ENCODE data around the gene DOK6. TPM values are rescaled to one million over a fixed set of nuclear protein-coding genes. Genes with fewer than 3 reads are reported as not detected.

DOK6 gene
- total RNA-seq, 2 experiments from 2014 or later, result not detected

DNA sequence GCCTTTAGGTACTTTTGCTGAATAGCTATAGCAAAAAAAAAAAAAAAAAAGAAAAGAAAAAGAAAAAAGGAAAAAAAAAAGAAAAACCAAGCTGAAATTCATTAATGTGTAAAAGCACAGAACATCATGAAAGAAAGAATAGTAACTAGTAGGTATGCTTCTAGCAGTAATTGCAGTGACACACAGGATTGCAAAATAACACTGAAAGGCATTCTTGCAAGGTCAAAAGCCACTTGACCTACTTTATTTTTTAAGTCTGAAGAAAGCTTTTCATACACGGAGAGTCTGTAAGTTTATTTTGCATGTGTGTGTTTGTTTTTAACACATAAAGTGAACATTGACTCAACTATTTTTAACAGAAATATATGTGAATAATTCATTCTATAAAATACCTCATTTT is 54.4 kb downstream of the DOK6 start:
- intact Hi-C loops (cut with micrococcal nuclease; ENCODE audit: unreplicated experiment), result no loop called here
- H3K79me2 ChIP-seq (ENCODE audit: insufficient read depth, low read depth, low read length), result no peaks in the 10 kb centered on the region
- no peak for DNase-seq (ENCODE audit: low spot score)
- H3K27ac ChIP-seq (ENCODE audit: low read depth, low read length, poor library complexity, severe bottlenecking), result no peak overlapping the region
- H3K4me3 ChIP-seq (ENCODE audit: low read depth, low read length, poor library complexity, severe bottlenecking), result no peak overlapping the region
- no peaks in the 10 kb centered on the region for H4K20me1 ChIP-seq (ENCODE audit: insufficient read depth, low read length)
- no peaks in the 10 kb centered on the region for H3K36me3 ChIP-seq (ENCODE audit: insufficient read depth, low read length)
- no peaks in the 10 kb centered on the region for H3K9me3 ChIP-seq (ENCODE audit: low read length)
- no peak for TF ChIP-seq CTCF (conservative IDR thresholded peaks at IDR 0.05; ENCODE audit: low read length)
- no peak overlapping the region for H3K4me2 ChIP-seq (ENCODE audit: low read length)
- no peaks in the 10 kb centered on the region for H3K4me1 ChIP-seq (ENCODE audit: insufficient read depth, low read length, poor library complexity, severe bottlenecking)
- H3K9me2 ChIP-seq (ENCODE audit: insufficient read depth, low read length), result no peaks in the 10 kb centered on the region
- CTCF ChIA-PET (ENCODE audit: unreplicated experiment), result no interaction called here
- POLR2A ChIA-PET, result interaction anchor here (0.6 kb wide), 1 partner anchor 12 kb away, joined by 4 read pairs; no protein-coding TSS in a partner anchor
- no TSS peak for BruUV-seq (replicated peaks)
- no peak overlapping the region for H2AFZ ChIP-seq (ENCODE audit: low read length)

DNA sequence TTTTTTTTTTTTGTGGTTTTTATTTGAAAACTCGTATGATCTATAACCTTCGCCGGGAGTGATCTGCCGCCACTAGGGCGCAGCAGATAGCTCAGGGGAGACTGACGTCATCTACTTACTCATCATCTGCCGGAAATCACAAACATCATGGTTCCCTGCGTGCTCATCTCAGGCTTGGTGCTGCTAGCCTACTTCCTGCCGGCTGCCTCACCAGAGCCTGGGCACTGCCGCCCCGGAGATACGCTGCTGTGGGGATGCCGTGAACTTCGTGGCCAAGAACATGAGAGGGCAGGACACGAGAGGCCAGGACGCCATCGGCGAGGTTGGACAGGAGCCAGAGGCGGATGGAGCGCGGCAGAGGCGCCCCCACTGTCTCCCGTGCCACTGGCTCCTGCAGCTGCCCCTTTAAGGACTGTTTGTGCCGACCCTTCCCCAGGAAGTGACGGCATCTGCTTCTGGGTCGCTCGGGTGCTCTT is 68.8 kb downstream of the DOK6 start:
- intact Hi-C loops (cut with micrococcal nuclease; ENCODE audit: unreplicated experiment), result no loop called here
- POLR2A ChIA-PET, result no interaction called here
- no TSS peak for BruUV-seq (replicated peaks)

DNA sequence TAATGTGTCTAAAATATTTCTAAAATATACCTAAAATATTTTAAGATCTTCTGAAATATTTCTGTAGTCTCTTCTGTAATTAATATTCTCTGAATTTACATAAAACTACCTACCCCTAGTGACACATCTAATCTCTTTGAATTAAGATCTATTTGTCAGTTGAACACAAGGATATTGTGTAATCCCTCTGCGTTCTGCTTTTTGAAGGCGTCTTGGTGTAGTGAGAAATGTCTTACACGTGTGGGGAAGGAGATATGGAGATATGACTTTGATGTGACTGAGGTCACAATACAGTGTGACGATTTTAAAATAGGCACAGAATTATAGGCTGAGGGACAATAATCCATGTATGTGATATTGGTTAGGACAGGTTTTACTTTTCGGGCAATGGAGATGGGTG is 79.8 kb downstream of the DOK6 start:
- Histone ChIP-seq H3K9me2 (ENCODE audit: insufficient read depth, low read length) (no peaks in the 10 kb centered on the region), H3K4me3 (ENCODE audit: low read depth, low read length, poor library complexity, severe bottlenecking) (no peak overlapping the region), H2AFZ (ENCODE audit: low read length) (no peak overlapping the region), H3K9me3 (ENCODE audit: low read length) (no peaks in the 10 kb centered on the region), H3K36me3 (ENCODE audit: insufficient read depth, low read length) (no peaks in the 10 kb centered on the region), H3K79me2 (ENCODE audit: insufficient read depth, low read depth, low read length) (no peaks in the 10 kb centered on the region), H3K4me2 (ENCODE audit: low read length) (no peak overlapping the region), H3K27ac (ENCODE audit: low read depth, low read length, poor library complexity, severe bottlenecking) (no peak overlapping the region), H3K4me1 (ENCODE audit: insufficient read depth, low read length, poor library complexity, severe bottlenecking) (no peaks in the 10 kb centered on the region), H4K20me1 (ENCODE audit: insufficient read depth, low read length) (no peaks in the 10 kb centered on the region)
- ChIA-PET CTCF (ENCODE audit: unreplicated experiment) (no interaction called here), POLR2A (no interaction called here)
- TF ChIP-seq EZH2phosphoT487 (IDR thresholded peaks at IDR 0.05; ENCODE audit: borderline replicate concordance, low read depth, low read length), result no peak
- no peak for TF ChIP-seq CTCF (conservative IDR thresholded peaks at IDR 0.05; ENCODE audit: low read length)
- no TSS peak for BruUV-seq (replicated peaks)
- no peak for DNase-seq (ENCODE audit: low spot score)
- intact Hi-C loops (cut with micrococcal nuclease; ENCODE audit: unreplicated experiment), result no loop called here

More for the DNA sequence above, 68.8 kb downstream of the DOK6 start:
- no peaks in the 10 kb centered on the region for H3K9me3 ChIP-seq (ENCODE audit: low read length)
- H3K4me3 ChIP-seq (ENCODE audit: low read depth, low read length, poor library complexity, severe bottlenecking), result no peak overlapping the region
- H2AFZ ChIP-seq (ENCODE audit: low read length), result no peak overlapping the region
- no peaks in the 10 kb centered on the region for H3K9me2 ChIP-seq (ENCODE audit: insufficient read depth, low read length)
- peak; percentile 43 for TF ChIP-seq CTCF (conservative IDR thresholded peaks at IDR 0.05; ENCODE audit: low read length)
- TF ChIP-seq EZH2phosphoT487 (IDR thresholded peaks at IDR 0.05; ENCODE audit: borderline replicate concordance, low read depth, low read length), result no peak
- H3K27ac ChIP-seq (ENCODE audit: low read depth, low read length, poor library complexity, severe bottlenecking), result no peak overlapping the region
- no peak overlapping the region for H3K4me2 ChIP-seq (ENCODE audit: low read length)
- no peak for DNase-seq (ENCODE audit: low spot score)
- no peaks in the 10 kb centered on the region for H3K36me3 ChIP-seq (ENCODE audit: insufficient read depth, low read length)
- no peaks in the 10 kb centered on the region for H3K4me1 ChIP-seq (ENCODE audit: insufficient read depth, low read length, poor library complexity, severe bottlenecking)
- CTCF ChIA-PET (ENCODE audit: unreplicated experiment), result no interaction called here
- H4K20me1 ChIP-seq (ENCODE audit: insufficient read depth, low read length), result no peaks in the 10 kb centered on the region
- no peaks in the 10 kb centered on the region for H3K79me2 ChIP-seq (ENCODE audit: insufficient read depth, low read depth, low read length)
